SK-MEL-5 (cell line): ENCODE data around the gene ULK2. TPM values are rescaled to one million over a fixed set of nuclear protein-coding genes. Genes with fewer than 3 reads are reported as not detected.
"Not testable (repeated sequence)": the region's sequence is repeated elsewhere in the genome, so short reads cannot be mapped to it uniquely, and the experiment has no call there.

Source experiments
- DNase-seq: peaks from one replicate; pipeline ENCODE4 v3.0.0-alpha.2; 2016; ENCODE audit warnings: low read depth, low spot score
- in situ Hi-C: cut with HindIII; loops from 2 replicates; pipeline ENCODE4 v1.10.0; 2016; ENCODE audit warnings: low sequenced_read_pairs, high pct_unique_total_duplicates, low pct_unique_long_range_greater_than_20kb
- total RNA-seq: library from RNA; depleted of rRNA; stranded (reverse); fragments of >200 nt; shearing (Covaris generic); gene quantifications from 2 replicates; pipeline ENCODE4 v1.2.3, GENCODE V29; 2014

ULK2 gene
- total RNA-seq, 1 experiment from 2014 or later: 6.5 TPM

DNA sequence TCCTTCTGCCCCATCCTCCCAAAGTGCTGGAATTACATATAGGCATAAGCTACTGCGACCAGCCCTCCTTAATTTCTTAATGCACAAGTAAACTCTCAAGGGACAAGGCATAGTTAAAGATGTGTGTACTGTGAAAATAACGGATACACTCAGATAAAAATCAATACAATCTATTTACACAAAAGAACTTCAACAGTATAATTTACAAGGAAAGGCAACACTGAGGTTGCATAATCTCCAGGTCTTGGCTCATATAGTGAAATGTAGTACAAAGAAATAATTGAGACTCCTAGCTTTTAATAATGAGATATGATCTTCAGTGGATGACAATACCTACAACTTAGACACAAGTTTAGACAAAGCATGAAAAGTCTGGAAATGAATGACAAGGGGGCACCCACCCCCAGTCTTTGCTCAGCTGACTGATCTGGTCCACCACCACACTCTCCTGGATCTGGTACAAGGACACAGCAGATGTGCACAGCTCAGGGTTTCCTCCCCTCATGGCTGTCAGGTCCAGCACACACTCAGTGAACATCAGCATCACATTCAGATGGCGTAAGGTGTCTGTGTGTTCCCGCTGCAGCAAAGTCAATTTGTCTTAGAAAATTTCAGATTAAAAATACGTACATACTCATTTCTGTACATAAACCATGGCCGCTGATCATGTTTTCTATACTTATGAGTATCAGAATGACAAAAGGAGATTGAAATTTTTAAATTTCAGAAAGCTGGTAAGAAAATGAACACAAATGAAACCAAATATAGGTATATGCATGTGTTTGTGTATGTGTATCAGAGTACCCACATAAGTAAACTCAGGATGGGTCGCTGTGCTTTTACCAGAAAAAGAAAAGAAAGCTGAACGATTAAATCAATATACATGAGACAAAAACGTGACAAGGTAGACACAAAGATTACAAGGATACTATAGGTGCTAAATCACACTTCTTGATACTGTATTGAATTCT, 86.0 kb downstream of the ULK2 start:
- DNase-seq: no peak
- in situ Hi-C loops: no loop called here

DNA sequence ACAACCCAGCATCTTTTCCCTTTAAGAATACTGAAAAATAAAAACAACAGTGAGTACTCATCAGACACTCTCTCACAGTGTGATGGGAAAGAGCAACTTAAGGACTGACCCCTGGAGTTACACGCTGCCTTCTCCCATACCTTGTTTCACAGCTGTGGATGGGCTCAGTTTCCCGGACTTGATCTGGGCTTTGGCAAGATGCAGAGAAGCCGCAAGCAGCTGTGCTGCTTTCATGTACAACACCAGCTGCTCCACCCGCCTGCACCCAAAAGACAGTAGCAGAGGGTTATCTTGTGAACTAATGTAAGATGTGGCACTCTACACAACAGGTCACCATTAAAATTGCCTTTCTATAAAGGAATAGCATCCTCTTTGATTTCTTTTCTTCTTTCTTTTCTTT, 86.9 kb downstream of the ULK2 start:
- in situ Hi-C loops: no loop called here
- no peak for DNase-seq

DNA sequence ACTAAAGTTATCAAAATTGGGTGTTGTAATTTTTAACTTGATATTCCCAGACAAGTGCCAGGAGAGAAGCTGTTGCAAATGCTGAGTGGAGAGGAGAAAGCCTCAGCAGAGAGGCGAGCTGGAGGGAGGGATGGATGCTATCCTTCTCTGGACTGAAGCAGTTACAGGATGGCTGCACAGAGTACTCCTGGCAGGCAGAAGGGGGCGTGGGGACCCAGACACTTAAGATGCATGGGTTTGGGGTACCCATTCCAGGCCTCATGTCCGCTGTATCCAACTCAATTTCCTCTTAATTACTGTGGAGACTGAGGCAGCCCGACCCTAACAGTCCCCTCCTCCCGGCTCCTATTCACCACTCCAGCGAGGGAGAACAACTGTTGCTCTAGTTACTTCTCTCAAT, 94.2 kb downstream of the ULK2 start:
- in situ Hi-C loops: no loop called here
- DNase-seq: no peak

DNA sequence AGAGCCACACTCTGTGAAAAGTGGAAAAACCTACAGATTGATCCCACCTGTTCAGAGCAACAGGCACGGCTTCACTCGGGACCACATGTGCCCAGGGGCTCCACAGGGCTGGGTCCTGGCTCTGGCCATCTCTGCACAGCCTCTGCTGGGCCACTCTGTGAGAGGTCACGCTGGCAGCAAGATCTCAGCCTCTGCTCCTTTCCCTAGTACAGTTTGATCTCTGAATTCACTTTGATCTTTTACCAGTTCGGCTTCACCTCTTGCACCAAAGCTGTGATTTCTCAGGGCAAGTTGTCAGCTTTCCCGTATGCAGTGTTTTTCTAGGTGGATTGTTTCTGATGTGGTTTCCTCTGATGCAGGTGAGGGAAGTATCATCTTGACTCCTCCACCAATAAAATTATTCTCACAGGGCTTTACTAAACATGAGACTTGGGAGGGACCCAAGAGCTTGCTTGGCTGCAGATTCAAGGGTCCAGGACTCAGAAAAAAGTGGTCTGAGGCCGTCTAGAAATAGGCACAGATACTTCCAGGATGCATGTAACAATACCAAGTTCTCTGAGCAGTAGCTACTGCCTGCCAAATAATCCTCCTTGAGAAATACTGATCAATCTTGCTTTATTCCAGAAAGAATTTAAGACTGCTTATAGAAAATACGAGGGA, 95.6 kb downstream of the ULK2 start:
- DNase-seq: no peak
- in situ Hi-C loops: no loop called here

DNA sequence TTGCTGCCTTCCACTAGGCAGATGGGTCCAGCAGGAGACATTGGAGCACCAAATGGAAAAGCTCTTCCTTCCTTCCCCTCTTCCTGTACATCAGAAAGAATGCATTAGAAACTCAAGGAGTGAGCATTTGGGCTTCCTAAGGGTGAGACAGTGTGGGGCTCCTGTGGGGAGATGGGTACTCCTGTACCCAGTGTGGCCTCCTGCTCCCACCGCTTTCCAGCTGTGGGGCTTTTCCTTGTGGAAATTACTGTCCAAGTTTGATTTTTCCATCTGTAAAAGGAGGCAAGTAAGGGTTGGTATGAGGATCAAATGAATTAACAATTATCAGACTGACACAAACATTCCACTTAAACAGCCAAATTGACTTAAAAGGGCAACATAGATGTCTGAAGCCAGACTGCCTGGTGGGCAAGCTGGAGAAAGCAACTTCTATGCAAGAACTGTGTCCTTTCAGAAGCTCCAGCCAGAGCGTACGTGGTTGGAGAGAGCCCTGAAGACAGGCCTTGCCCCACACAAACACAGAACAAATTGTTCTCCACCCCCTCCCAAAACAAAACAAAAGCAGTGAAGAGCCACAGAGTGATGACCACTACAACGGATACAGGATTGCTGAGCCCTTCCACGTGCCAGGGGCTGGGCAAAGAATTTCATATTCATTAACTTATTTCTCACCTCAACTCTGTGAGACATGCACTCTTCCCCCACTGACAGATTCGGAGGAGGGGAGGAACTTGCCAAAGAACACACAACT, 96.6 kb downstream of the ULK2 start:
- in situ Hi-C loops: no loop called here
- peak; percentile 35 for DNase-seq

DNA sequence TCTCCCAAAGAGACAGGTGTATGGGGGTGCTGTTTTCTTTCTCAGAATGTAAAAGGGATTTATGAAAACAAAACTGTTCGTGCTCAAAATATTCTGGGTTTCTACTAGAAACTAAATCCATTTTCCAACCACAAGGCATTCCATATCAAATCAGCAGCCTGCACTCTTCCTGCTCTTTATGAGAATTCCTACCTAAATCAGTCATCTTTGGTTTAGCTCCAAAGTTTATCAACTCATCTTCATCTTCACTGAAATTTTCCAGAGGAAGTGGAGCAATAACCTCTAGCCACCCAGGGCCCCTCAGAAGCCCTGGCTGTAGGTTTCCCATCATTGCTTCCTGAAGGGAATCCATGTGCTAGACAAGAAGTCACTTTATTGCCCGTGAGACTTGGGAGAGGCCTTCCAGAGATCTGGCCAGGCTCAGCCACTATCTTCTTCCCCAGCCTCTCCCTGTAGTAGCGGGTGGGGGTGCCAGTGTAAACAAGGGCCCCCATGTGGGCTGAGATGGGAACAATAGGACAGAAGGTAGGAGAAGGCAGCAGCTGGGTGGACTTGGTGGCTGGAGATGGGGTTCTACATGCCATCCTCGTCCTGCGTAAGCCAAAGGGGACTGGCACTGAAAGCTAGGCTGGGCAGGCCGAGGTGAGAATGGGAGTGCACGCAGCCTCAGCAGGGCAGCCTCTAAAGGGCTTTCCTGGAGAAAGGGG, 97.6 kb downstream of the ULK2 start:
- no peak for DNase-seq
- in situ Hi-C loops: no loop called here

DNA sequence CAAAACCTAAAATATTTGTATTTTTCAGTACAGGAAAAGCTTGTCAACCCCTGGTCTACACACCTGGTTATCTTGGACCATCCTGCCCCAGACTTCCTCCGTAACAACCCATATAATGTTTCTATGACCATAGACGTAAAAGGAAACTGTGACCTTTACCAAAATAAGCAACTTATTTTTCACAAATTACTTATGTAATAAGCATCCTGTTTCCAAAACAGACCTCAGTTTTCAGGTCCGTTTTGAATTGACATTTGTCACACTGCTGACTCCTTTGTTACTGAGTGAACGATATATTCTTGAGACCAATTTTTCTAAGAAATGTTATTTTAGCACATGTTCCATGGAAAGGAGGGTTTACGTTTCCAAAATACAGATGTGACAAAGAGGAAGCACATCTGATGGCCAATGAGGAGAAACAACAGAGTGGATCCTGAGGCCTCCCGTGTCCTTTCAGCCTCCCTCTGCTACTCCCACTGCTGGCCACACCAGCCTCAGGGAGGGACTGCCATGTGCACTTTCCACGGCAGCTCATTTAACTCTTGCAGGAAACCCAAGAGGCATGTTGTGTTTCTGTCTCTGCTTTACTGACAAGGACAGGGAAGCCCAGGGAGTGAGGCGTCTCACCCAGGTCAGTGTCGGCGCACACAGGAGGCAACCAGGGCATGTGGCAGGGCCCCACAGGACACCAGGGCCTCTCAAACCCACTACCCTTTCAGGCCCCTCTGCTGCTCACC, 99.5 kb downstream of the ULK2 start:
- DNase-seq: no peak
- in situ Hi-C loops: no loop called here

DNA sequence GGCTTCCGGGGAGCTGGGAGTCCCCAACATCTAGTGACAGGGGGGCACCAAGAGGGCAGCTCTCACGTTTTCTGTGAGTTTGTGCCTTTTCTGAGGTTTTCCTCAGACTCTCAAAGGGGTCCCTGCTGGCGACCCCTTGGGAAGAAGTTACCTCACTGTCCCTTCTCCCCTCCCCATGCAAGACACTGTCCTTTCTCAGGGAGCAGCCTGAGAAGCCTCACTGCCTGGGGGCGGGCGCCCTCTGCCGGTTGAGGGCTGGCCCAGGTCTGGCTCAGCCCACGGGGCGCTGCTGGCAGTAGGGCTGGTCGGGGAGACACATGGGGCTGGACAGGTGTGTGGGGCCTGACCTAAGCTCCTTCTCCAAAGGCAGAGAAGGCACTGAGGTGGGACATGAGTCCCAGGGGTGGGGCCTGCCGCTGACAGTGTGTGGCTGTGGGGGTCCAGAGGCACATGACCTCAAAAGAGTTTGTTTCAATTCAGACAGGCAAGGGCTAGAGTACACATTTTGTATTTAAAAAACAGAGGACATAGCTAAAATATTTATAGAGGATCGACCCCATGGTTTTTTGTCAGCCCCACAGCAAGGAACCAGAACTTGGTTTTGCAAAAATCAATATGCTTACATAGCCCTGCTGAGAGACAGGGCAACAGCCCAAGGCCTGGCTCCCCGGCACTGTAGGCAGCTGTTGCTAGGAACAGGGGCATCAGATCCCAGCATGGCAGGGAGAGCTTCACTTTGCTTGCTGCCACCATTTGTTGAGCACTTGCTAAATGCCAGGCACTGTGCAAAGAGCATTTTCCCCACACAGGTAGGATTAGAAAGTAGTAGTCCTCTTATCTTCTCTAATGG, 101.1 kb downstream of the ULK2 start:
- in situ Hi-C loops: no loop called here

DNA sequence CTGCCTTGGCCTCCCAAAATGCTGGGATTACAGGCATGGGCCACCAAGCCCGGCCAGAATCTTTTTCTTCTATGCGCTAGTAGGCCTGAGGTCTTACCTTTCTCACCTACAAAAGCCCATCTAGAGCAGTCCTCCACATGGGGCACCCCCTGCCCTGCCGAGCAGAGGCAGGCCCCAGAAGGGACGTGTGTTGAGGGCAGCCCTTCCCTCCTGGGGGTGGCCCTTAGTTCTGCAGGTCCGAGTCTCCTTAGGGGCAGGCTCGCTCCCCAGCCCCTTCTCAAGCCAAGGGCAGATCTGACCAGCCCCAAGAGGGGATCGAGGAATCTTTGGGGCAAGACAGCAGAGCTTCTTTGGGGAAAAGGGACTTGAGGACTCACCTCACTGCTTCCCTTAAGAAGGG, 101.7 kb downstream of the ULK2 start:
- in situ Hi-C loops: no loop called here
- no peak for DNase-seq

More for the DNA sequence above, 101.1 kb downstream of the ULK2 start:
- DNase-seq: peak; percentile 68

DNA sequence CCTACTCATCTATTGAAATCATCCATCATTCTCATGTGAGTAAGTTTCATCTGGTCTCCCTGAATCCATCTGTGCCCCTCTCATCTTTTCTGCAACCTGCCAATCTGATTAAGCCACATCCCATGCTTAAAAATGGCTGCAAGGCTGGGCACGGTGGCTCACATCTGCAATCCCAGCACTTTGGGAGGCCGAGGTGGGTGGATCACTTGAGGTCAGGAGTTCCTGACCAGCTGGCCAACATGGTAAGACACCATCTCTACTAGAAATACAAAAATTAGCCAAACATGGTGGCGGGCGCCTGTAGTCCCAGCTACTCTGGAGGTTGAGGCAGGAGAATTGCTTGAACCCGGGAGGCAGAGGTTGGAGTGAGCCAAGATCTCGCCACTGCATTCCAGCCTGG, 103.7 kb downstream of the ULK2 start:
- DNase-seq, in situ Hi-C loops: not testable (repeated sequence)

DNA sequence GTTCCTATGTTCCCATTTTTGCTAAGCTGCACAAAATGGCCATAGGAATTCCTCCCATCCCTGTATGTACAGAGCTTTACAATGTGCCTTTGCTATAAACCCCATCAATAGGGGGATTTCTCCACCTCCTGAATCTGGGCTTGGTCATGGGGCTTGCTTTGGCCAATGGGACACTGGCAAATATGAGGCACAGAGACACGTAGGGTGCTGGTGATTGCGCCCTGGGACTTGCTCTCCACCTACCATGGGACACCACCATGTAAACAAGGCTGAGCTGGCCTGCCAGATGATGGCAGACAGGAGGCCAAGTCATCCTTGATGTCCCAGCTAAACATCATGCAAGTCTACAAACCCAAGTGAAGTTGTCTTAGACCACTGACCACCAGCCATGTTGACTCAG, 104.3 kb downstream of the ULK2 start:
- no peak for DNase-seq
- in situ Hi-C loops: no loop called here

DNA sequence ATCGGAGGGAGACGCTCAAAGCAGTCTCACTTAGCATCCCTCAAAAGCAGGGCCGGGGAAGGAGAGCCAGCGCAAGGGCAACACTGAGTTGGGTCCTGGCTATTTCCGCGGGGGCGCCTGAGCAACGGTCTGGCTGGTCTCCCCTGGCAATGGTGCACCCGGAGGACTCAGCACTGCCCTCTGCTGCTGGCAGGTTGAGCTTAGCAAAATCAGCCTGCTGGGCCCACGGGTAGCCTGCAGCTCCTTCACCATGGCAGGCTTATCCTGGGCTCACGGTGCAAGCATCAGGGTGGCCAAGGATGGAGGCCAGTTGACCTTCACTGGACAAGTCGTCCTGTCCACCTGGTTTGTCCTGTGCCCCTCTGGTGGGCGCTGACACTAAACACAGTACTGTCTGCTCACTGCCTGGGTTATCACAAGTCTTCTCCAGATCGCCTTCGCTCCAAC, 105.2 kb downstream of the ULK2 start:
- in situ Hi-C loops: no loop called here
- DNase-seq: peak; percentile 72

DNA sequence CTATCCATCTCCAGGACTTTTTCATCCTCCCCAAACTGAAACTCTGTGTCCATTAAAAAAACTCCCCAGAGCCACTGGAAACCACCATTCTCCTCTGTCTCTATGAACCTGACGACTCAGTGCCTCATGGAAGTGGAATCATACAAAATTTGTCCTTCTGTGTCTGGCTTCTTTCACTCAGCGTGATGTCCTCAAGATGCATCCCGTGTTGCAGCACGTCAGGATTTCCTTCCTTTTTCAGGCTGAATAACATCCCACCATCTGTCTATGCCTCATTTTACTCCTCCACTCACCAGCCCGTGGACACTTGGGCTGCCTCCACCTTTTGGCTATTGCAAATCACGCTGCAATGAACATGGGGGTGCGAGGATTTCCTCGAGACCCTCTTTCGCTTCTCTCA, 107.0 kb downstream of the ULK2 start:
- DNase-seq: no peak
- in situ Hi-C loops: no loop called here

DNA sequence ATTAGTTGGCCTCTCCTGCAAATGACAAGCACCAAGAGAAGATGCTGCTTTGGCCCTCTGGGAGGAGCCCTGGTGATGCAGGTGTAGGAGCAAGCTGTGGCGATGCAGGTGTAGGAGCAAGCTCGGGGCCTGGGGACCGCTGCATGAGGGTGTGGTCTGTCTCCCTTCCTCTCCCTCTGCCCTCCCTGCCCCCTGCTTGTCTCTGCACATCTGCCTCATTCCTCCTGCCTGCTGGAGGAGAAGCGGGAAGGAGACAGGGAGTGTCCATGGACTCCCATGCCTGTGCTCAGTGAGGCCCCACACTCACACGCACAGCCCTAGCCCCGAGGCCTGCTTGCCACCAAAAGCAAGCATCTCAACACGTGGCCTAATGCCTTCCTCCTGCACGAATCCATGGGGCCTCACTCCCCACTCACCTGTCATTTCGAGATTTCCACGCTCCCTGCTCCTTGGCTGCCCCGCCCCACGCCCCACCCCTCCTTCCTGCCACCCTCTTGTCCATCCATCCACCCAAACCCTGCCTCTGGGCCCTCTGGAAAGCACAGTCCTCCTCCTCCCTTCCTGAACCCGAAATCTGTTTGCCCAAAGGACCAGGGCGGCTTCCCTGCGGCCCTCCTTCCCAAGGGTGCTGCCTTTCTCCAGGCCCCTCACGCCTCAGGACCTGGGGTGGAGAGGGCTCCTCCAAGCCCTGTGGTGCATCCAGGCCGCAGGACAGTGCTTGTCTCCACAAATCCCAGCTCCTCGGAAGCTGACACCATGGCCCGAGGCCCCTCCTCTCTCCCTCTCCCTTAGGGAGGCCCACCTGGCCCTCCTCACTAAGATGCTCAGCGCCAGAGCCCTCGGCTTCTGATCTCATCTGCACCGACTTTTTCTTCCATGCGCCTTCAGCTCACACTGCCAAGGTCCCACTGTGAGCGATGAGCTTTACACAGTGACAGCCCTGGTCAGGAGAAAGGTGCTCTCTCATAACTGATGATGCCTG, 107.9 kb downstream of the ULK2 start:
- in situ Hi-C loops: no loop called here

DNA sequence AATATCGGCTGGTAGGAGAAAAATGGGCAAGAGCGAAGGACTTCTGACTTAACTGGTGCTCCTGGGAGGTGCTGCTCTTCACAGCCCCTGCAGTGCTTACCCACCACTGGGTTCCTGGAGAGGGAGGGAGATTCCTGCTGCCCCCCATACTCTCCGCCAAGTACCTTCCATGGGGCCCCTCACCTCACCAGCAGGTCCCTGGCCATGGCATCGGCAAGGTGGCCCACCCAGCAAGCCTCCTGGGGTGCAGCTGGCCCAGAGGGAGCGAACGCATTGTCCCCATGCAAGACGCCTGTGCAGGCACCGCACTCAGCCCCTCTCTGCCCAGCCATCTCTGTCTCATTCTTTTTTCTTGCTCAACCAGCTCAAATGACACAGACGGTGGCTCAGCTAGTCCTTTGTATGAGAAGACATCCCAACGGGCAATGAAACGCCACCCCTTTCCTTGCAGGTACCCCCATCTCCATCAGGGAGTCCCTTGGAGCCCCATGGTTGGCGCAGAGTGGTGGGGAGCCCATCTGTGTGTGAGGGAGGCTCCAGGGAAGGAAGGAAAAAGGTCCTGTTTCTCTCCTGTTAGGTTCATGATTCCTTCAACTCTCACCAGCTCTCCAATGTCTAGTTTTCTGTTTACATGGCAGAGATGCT, 110.1 kb downstream of the ULK2 start:
- in situ Hi-C loops: no loop called here
- DNase-seq: no peak

More for the DNA sequence above, 107.9 kb downstream of the ULK2 start:
- DNase-seq: no peak
